Caco-2 (cell line): ENCODE measurements around the gene CDH13. TPM values are rescaled to one million over a fixed set of nuclear protein-coding genes. Genes with fewer than 3 reads are reported as not detected.

Experiments used
- BruUV-seq: library from RNA; stranded (reverse); fragments of 400-500 nt; replicated peaks from 2 replicates; lab custom pipeline; 2021; lab: Mats Ljungman, UMichigan
- CTCF ChIA-PET: fragments of 300-600 bp; sonication (Branson Sonifier 250); formaldehyde crosslinking; loops from one replicate; lab custom pipeline; 2022; ENCODE audit warnings: antibody characterized with exemption; lab: Charles Lee
- POLR2A ChIA-PET: fragments of 300-600 bp; sonication (Branson Sonifier 250); formaldehyde crosslinking; loops from one replicate; lab custom pipeline; 2022; ENCODE audit warnings: antibody characterized with exemption; lab: Charles Lee
- DNase-seq, 2 experiments: peaks; one replicate each; pipeline versions ENCODE4 v3.0.0 to v3.0.0-alpha.2; 2020 to 2022
- H3K27me3 ChIP-seq: replicated peaks from 2 replicates; pipeline ENCODE4 v1.6.0; 2011; ENCODE audit warnings: low read length; ENCODE audit not compliant: control insufficient read depth, insufficient read depth
- H3K36me3 ChIP-seq: 2 replicates; pipeline ENCODE4 v1.5.1; 2011; ENCODE audit warnings: low read length; ENCODE audit not compliant: control insufficient read depth, insufficient read depth
- H3K4me1 ChIP-seq: fragments of 250-450 bp; sonication (Bioruptor Pico); 2 replicates; pipeline ENCODE4 v1.5.1; 2020; ENCODE audit warnings: mild to moderate bottlenecking
- H3K4me3 ChIP-seq: 2 replicates; pipeline ENCODE4 v1.5.1; 2011; ENCODE audit warnings: low read depth, mild to moderate bottlenecking, control low read depth, low read length
- H3K9me3 ChIP-seq: fragments of 250-450 bp; sonication (Bioruptor Pico); 2 replicates; pipeline ENCODE4 v1.5.1; 2020; ENCODE audit warnings: mild to moderate bottlenecking, moderate library complexity
- H3K27ac Mint-ChIP-seq: one replicate; pipeline ENCODE4 v1.8.0; 2022; ENCODE audit warnings: mixed read lengths; ENCODE audit not compliant: unreplicated experiment
- H3K27me3 Mint-ChIP-seq: one replicate; pipeline ENCODE4 v1.8.0; 2022; ENCODE audit warnings: mixed read lengths; ENCODE audit not compliant: insufficient read depth, unreplicated experiment
- H3K36me3 Mint-ChIP-seq: one replicate; pipeline ENCODE4 v1.8.0; 2022; ENCODE audit warnings: mild to moderate bottlenecking, mixed read lengths; ENCODE audit not compliant: insufficient read depth, unreplicated experiment
- H3K4me1 Mint-ChIP-seq: one replicate; pipeline ENCODE4 v1.8.0; 2022; ENCODE audit warnings: low read depth, mixed read lengths; ENCODE audit not compliant: unreplicated experiment
- H3K4me3 Mint-ChIP-seq: one replicate; pipeline ENCODE4 v1.8.0; 2022; ENCODE audit warnings: mild to moderate bottlenecking, moderate library complexity, mixed read lengths; ENCODE audit not compliant: unreplicated experiment
- H3K9me3 Mint-ChIP-seq: one replicate; pipeline ENCODE4 v1.8.0; 2022; ENCODE audit warnings: mixed read lengths; ENCODE audit not compliant: unreplicated experiment
- CTCF ChIP-seq, 2 experiments: fragments of 200-600 bp in 1 of 2; IDR thresholded peaks; 1 replicate in 1 of 2; 2 replicates in 1 of 2; pipeline versions ENCODE4 v1.5.1 to v1.8.0; 2011 to 2022; ENCODE audit warnings: antibody characterized with exemption in 1 of 2, control low read depth in 1 of 2, inconsistent platforms in 1 of 2, low read depth in 1 of 2, low read length in 1 of 2, mild to moderate bottlenecking in 1 of 2, moderate library complexity in 1 of 2; ENCODE audit not compliant: insufficient read depth in 1 of 2, severe bottlenecking in 1 of 2, unreplicated experiment in 1 of 2
- intact Hi-C: fragments of 100-400 bp; cut with micrococcal nuclease; formaldehyde crosslinking; loops from one replicate; pipeline ENCODE4 v1.10.0; 2022; ENCODE audit not compliant: unreplicated experiment
- total RNA-seq: library from RNA; stranded (reverse); gene quantifications from 2 replicates; pipeline ENCODE4 v1.2.3, GENCODE V29; 2022

The CDH13 gene
- total RNA-seq, 1 experiment from 2014 or later: 2.2 TPM

GRCh38 chr16:83136419-83136818 lies 509.6 kb downstream of the CDH13 start:
- H3K36me3 Mint-ChIP-seq: peaks cover 5% of the 10 kb centered on the region

GRCh38 chr16:83136924-83137323 lies 510.2 kb downstream of the CDH13 start:
- H3K4me1 Mint-ChIP-seq: peaks cover 17% of the 10 kb centered on the region
- no peaks in the 10 kb centered on the region for H3K27me3 Mint-ChIP-seq
- Histone ChIP-seq H3K36me3 (no peaks in the 10 kb centered on the region), H3K27me3 (no peaks in the 10 kb centered on the region), H3K9me3 (no peaks in the 10 kb centered on the region), H3K4me1 (peaks cover 15% of the 10 kb centered on the region), H3K4me3 (no peak overlapping the region)
- peak overlapping the region; percentile 83 for H3K27ac Mint-ChIP-seq
- H3K9me3 Mint-ChIP-seq: no peaks in the 10 kb centered on the region
- H3K4me3 Mint-ChIP-seq: peak overlapping the region; percentile 65
- ChIA-PET POLR2A (no interaction called here), CTCF (interaction anchor here (0.6 kb wide), 1 partner anchor 769 kb away, joined by 4 read pairs; no protein-coding TSS in a partner anchor)
- no TSS peak for BruUV-seq
- TF ChIP-seq CTCF (IDR thresholded peaks at IDR 0.05; ENCODE audit: insufficient read depth in 1 of 2, low read depth in 1 of 2, low read length in 1 of 2, severe bottlenecking in 1 of 2, unreplicated experiment in 1 of 2): no peak
- no peak for DNase-seq
- intact Hi-C loops: loop anchor here (2.0 kb wide), 1 partner anchor 24 kb away; no protein-coding TSS in a partner anchor
- peaks cover 5% of the 10 kb centered on the region for H3K36me3 Mint-ChIP-seq

More at GRCh38 chr16:83136419-83136818, 509.6 kb downstream of the CDH13 start:
- Histone ChIP-seq H3K4me3 (no peak overlapping the region), H3K27me3 (no peaks in the 10 kb centered on the region), H3K36me3 (no peaks in the 10 kb centered on the region), H3K4me1 (peaks cover 15% of the 10 kb centered on the region), H3K9me3 (no peaks in the 10 kb centered on the region)
- peaks cover 17% of the 10 kb centered on the region for H3K4me1 Mint-ChIP-seq
- no peaks in the 10 kb centered on the region for H3K9me3 Mint-ChIP-seq
- no peak overlapping the region for H3K27ac Mint-ChIP-seq
- TF ChIP-seq CTCF (IDR thresholded peaks at IDR 0.05; ENCODE audit: insufficient read depth in 1 of 2, low read depth in 1 of 2, low read length in 1 of 2, severe bottlenecking in 1 of 2, unreplicated experiment in 1 of 2): no peak
- POLR2A ChIA-PET: no interaction called here
- H3K4me3 Mint-ChIP-seq: no peak overlapping the region
- CTCF ChIA-PET: no interaction called here
- H3K27me3 Mint-ChIP-seq: no peaks in the 10 kb centered on the region
- BruUV-seq: no TSS peak
- DNase-seq: no peak
- intact Hi-C loops: loop anchor here (2.0 kb wide), 1 partner anchor 24 kb away; no protein-coding TSS in a partner anchor

- Histone ChIP-seq H3K36me3 (no peaks in the 10 kb centered on the region), H3K9me3 (no peaks in the 10 kb centered on the region), H3K27me3 (no peaks in the 10 kb centered on the region), H3K4me3 (peak overlapping the region; percentile 10), H3K4me1 (peaks cover 15% of the 10 kb centered on the region)
- DNase-seq: peak; percentile 44 to 62
- ChIA-PET POLR2A (no interaction called here), CTCF (interaction anchor here (0.6 kb wide), 1 partner anchor 769 kb away, joined by 4 read pairs; no protein-coding TSS in a partner anchor)
- no TSS peak for BruUV-seq
- intact Hi-C loops: loop anchor here (2.0 kb wide), 1 partner anchor 25 kb away; no protein-coding TSS in a partner anchor
- peaks cover 17% of the 10 kb centered on the region for H3K4me1 Mint-ChIP-seq
- H3K4me3 Mint-ChIP-seq: peak overlapping the region; percentile 65
- TF ChIP-seq CTCF (IDR thresholded peaks at IDR 0.05; ENCODE audit: insufficient read depth in 1 of 2, low read depth in 1 of 2, low read length in 1 of 2, severe bottlenecking in 1 of 2, unreplicated experiment in 1 of 2): no peak
- H3K27ac Mint-ChIP-seq: peak overlapping the region; percentile 83
- H3K36me3 Mint-ChIP-seq: peaks cover 5% of the 10 kb centered on the region
- no peaks in the 10 kb centered on the region for H3K9me3 Mint-ChIP-seq
- no peaks in the 10 kb centered on the region for H3K27me3 Mint-ChIP-seq
Observed at GRCh38 chr16:83137326-83137781, 510.6 kb downstream of the CDH13 start.
